ENCODE measurements around the gene CCDC188.

Gene CCDC188

DNA sequence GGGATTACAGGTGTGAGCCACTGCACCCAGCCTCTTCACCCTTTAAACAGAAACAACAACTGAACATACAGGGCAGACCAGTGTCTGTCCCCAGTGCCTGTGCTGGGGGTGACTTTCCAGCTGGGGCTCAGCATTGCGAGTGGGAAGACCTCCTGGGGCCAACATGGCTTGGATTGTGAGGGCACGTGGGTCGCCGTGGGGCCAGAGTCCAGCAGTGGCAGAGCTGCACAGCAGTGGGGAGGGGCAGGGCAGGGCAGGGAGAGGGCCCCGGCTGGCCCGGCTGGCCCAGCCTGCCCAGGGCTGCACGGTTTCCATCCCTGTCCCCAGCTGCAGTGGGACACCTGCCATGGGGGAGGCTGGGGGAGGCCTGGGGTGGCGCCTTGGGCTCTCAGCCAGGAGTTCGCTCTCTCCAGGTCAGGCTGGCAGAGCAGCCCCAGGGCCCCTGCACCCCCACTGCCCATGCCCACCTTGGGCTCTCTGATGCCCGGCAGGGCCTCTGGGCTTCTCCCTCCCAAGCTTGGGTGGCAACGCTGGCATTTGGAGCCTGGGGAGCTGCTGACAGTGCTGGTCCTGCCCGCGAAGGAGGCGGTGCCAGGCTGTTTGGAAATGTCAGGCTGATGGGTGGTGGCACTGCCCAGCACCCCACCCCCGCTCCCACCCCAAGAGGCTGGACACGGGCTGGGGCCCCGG is 30.5 kb upstream of the CCDC188 start:
- no peaks in the 10 kb centered on the region for H3K4me1 Mint-ChIP-seq
- H3K27me3 Mint-ChIP-seq = no peaks in the 10 kb centered on the region
- no peak overlapping the region for H3K27ac Mint-ChIP-seq (ENCODE audit: low read depth)
- DNase-seq (ENCODE audit: low spot score in 2 of 2) (no peak), ATAC-seq (replicated peaks; ENCODE audit: extremely low read depth, poor library complexity, severe bottlenecking) (no peak)
- no peaks in the 10 kb centered on the region for H3K9me3 Mint-ChIP-seq
- no peak overlapping the region for H3K4me3 Mint-ChIP-seq
- no peaks in the 10 kb centered on the region for H3K36me3 Mint-ChIP-seq (ENCODE audit: insufficient read depth)

DNA sequence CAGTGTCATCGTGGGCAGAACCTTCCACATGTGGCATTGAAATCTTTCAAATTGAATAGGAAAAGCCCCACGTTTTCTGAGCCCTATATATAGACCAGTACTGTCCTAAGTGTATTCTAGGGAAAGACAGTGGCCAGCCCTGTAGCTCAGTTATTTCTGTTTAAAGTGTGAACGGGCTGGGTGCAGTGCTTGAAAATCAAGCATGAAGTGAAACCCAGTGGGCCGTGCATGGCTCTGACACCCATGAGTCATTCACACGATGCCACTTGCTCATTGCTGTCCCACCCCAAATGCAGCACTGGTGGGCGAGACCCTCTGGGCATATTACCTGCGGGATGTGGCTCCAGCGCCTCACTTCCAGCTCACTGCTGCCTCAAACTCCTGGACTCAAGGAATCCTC is 29.8 kb upstream of the CCDC188 start:
- DNase-seq (ENCODE audit: low spot score in 2 of 2) (no peak), ATAC-seq (replicated peaks; ENCODE audit: extremely low read depth, poor library complexity, severe bottlenecking) (no peak)
- no peaks in the 10 kb centered on the region for H3K27me3 Mint-ChIP-seq
- no peak overlapping the region for H3K4me3 Mint-ChIP-seq
- H3K36me3 Mint-ChIP-seq (ENCODE audit: insufficient read depth) = no peaks in the 10 kb centered on the region
- H3K9me3 Mint-ChIP-seq = no peaks in the 10 kb centered on the region
- no peaks in the 10 kb centered on the region for H3K4me1 Mint-ChIP-seq
- H3K27ac Mint-ChIP-seq (ENCODE audit: low read depth) = no peak overlapping the region

DNA sequence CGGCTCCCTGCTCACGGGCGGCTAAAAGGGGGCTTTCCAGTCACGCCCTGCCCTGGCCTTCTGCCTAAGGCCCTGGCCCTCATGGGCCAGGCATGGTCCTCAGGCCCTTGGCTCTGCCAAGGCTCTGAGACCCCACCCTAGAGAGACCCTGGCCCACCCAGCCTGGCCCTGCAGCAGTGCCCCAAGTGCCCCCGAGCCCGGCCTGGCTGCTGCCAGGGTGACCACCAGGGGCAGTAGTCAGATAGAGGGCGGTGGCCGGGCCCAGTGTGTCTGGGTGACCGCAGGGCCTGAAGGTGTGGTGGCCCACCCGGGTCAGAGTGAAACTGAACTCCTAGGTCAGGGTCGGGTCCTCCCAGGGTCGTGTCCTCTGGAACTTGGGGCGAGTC is 29.4 kb upstream of the CCDC188 start:
- ATAC-seq (replicated peaks; ENCODE audit: extremely low read depth, poor library complexity, severe bottlenecking) = no peak
- H3K9me3 Mint-ChIP-seq = no peaks in the 10 kb centered on the region
- H3K36me3 Mint-ChIP-seq (ENCODE audit: insufficient read depth) = no peaks in the 10 kb centered on the region
- DNase-seq (ENCODE audit: low spot score in 2 of 2) = no peak
- H3K4me3 Mint-ChIP-seq = no peak overlapping the region
- H3K27ac Mint-ChIP-seq (ENCODE audit: low read depth) = no peak overlapping the region
- no peaks in the 10 kb centered on the region for H3K4me1 Mint-ChIP-seq
- no peaks in the 10 kb centered on the region for H3K27me3 Mint-ChIP-seq

DNA sequence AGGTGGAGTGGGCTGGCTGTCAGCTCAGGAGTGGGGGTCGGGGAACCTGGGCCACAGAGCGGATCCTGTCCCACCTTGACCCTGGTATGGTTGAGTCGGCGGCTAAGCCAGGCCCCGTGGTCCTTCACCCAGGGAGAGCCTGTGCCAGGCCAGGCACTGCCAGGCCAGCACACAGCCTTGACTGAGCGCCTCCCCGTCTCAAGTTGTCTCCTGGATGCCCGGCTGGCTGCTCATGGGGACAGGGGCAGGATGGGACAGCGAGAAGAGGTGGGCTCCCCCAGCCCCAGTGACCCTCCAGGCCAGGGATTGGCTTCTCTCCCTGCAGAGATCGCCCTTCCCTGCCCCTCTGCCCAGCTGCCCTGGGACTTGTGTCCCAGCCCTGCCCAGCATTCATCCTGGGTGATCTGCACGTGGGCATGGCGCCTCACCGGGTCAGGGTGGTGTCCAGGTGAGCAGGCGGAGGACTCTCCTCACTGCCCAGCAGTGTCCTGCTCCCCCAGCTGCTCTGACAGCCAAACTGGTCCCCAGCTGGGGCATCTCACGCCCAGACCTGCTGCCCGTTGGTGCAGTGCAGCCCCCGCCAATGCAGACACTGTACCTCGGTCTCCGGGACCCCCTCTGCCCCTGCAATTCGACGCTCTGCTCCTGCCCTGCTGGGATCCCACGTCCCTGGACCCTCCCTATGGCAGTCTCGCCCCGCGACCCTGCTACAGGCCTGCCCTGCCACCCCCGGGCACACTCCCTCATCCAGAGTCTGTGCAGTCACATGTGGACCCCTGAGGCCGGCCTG is 28.8 kb upstream of the CCDC188 start:
- no peaks in the 10 kb centered on the region for H3K27me3 Mint-ChIP-seq
- no peak overlapping the region for H3K27ac Mint-ChIP-seq (ENCODE audit: low read depth)
- H3K4me3 Mint-ChIP-seq = no peak overlapping the region
- no peak for ATAC-seq (replicated peaks; ENCODE audit: extremely low read depth, poor library complexity, severe bottlenecking)
- no peaks in the 10 kb centered on the region for H3K36me3 Mint-ChIP-seq (ENCODE audit: insufficient read depth)
- DNase-seq (ENCODE audit: low spot score in 2 of 2) = no peak
- no peaks in the 10 kb centered on the region for H3K9me3 Mint-ChIP-seq
- H3K4me1 Mint-ChIP-seq = no peaks in the 10 kb centered on the region

DNA sequence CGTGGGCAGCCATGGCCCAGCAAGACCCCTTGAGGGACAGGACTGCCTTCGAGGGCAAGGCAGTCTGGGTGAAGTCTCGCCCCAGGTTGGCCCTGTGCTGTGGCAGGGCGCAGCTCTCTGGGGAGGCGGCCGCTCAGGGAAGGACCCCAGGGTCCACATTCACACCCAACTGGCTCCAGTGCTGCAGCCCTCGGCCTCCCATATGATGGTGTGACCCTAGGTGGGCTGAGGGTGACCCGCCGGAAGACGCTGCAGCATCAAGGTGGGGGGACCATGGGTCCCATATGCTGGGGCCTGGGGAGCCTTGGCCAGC is 28.0 kb upstream of the CCDC188 start:
- Mint-ChIP-seq H3K27ac (ENCODE audit: low read depth) (no peak overlapping the region), H3K36me3 (ENCODE audit: insufficient read depth) (no peaks in the 10 kb centered on the region), H3K9me3 (no peaks in the 10 kb centered on the region), H3K4me1 (no peaks in the 10 kb centered on the region), H3K4me3 (no peak overlapping the region), H3K27me3 (no peaks in the 10 kb centered on the region)
- no peak for ATAC-seq (replicated peaks; ENCODE audit: extremely low read depth, poor library complexity, severe bottlenecking)
- no peak for DNase-seq (ENCODE audit: low spot score in 2 of 2)

DNA sequence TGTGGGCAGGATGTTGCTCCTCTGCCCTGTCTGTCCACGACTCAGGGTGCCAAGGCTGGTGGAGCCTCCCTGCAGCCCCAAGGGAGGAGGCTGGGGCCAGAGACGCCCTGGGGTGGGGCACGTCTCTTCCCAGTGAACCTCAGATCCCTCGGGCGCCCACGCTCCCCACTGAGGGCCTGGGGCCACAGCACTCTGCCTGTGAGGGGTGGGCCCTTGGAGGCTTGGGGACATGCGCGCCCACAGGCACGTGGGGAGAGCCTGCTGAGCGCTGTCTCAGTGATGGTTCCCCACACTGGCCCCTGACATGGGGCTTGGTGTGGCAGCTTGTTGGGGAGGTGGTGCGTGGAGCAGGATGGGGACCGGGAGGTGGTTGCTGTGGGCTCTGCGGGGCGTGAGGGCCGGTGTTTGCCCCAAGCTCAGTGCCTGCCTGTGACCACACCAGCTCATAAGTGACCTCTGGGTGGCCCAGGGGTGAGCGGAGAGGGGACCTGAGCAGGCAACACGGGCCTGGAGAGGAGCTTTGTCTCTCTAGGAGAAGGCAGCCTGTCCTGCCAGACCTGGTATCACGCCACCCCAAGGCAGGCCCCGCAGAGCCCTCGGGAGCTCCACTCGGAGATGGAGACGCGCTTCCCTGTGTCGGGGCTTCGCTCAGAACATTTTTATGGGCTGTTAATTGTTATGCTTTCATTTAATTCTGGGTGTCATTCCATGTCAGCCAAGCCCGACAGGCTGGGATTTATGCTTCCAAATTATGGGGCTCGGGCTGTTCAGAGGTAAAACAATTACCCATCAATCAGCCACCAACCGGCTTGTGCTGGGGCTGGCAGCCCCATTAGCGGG is 27.4 kb upstream of the CCDC188 start:
- no peak overlapping the region for H3K27ac Mint-ChIP-seq (ENCODE audit: low read depth)
- no peaks in the 10 kb centered on the region for H3K9me3 Mint-ChIP-seq
- H3K4me1 Mint-ChIP-seq = no peaks in the 10 kb centered on the region
- no peaks in the 10 kb centered on the region for H3K27me3 Mint-ChIP-seq
- no peak overlapping the region for H3K4me3 Mint-ChIP-seq
- no peak for ATAC-seq (replicated peaks; ENCODE audit: extremely low read depth, poor library complexity, severe bottlenecking)
- H3K36me3 Mint-ChIP-seq (ENCODE audit: insufficient read depth) = no peaks in the 10 kb centered on the region
- no peak for DNase-seq (ENCODE audit: low spot score in 2 of 2)

DNA sequence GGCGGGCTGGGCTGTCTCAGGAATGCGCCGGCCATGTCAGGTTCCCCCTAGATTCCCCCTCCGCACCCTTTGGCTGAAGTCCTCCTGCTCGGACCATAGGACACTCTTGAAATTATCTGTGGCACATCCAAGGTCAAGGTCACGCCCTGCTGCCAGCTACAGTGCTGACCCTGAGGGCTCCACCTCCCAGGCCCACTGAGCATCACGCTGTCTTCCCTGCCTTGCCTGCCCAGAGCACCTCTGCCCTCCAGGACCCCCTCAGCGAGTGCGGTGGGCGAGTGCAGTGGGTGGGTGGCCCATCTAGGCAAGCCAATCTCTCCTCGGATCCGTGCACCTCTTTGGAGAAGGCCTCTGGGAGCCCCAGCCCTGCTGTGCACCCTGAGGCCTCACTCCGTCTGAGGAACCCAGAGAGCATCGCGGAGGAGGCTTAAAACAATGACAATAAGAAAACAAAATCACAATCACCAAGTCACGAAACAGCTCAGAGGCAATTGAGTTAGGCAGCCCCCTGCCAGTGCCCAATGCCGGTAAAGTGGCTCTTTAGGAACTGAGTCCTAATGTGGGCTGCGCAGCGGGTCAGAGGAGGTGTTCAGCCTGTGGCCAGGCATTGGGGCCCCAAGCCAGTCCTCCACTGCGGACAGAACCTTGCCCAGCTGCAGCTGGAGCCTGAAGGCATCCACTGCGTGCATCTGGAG is 26.5 kb upstream of the CCDC188 start:
- H3K9me3 Mint-ChIP-seq = no peaks in the 10 kb centered on the region

DNA sequence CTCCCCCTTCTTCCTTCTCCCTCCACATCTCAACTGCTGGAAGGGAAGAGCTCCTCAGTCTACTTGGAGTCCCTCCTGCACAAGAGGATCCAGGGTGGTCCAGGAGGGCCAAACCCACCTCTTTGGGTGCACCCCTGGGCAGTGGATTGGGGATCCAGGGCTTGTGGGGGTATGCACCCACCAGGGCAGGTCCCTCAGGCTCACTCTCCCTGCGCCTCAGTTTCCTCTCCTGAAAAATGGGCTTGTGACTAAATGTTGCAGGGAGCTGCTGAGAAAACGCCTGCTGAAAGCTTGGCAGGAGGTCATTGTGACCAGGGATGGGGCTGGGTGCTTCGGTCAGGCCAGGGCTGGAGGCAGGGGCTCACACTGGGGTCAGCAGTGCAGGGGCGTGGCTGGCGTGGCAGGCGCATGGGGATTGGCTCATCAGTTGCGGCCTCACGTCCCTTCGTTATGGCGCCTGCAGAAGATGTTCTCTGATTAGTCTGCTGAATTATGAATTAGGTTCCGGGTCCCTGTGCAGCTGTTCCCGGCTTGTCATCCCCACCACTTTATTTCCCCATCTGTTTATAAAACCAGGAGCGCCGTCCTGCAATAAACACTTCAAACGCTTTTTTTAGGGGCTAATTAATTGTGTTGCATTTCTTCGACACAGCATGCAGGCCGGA is 25.7 kb upstream of the CCDC188 start:
- no peak for DNase-seq (ENCODE audit: low spot score in 2 of 2)
- Mint-ChIP-seq H3K4me1 (no peaks in the 10 kb centered on the region), H3K4me3 (no peak overlapping the region), H3K27ac (ENCODE audit: low read depth) (no peak overlapping the region), H3K9me3 (no peaks in the 10 kb centered on the region), H3K27me3 (no peaks in the 10 kb centered on the region), H3K36me3 (ENCODE audit: insufficient read depth) (no peaks in the 10 kb centered on the region)
- no peak for ATAC-seq (replicated peaks; ENCODE audit: extremely low read depth, poor library complexity, severe bottlenecking)

More for the DNA sequence above, 26.5 kb upstream of the CCDC188 start:
- no peak overlapping the region for H3K27ac Mint-ChIP-seq (ENCODE audit: low read depth)
- no peaks in the 10 kb centered on the region for H3K4me1 Mint-ChIP-seq
- no peak for DNase-seq (ENCODE audit: low spot score in 2 of 2)
- no peak overlapping the region for H3K4me3 Mint-ChIP-seq
- H3K36me3 Mint-ChIP-seq (ENCODE audit: insufficient read depth) = no peaks in the 10 kb centered on the region
- no peak for ATAC-seq (replicated peaks; ENCODE audit: extremely low read depth, poor library complexity, severe bottlenecking)
- no peaks in the 10 kb centered on the region for H3K27me3 Mint-ChIP-seq

DNA sequence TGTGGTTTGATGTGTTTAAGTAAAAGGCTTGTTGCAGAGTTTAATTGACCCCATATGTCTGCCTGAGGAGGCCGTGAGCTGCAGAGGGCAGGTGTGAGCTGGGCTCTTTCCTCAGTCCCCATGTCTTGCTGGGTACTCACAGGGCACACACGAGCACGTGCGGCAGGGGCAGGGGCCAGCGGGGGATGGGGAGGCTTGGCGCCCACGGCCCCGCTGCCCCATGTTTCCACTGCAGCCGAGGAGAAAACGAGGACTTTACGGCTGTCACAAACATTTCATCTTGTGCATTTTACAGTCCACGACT is 24.7 kb upstream of the CCDC188 start:
- DNase-seq (ENCODE audit: low spot score in 2 of 2) (no peak), ATAC-seq (replicated peaks; ENCODE audit: extremely low read depth, poor library complexity, severe bottlenecking) (no peak)
- H3K27me3 Mint-ChIP-seq = peaks cover 4% of the 10 kb centered on the region
- no peak overlapping the region for H3K27ac Mint-ChIP-seq (ENCODE audit: low read depth)
- H3K4me3 Mint-ChIP-seq = no peak overlapping the region
- H3K4me1 Mint-ChIP-seq = no peaks in the 10 kb centered on the region
- H3K9me3 Mint-ChIP-seq = no peaks in the 10 kb centered on the region
- no peaks in the 10 kb centered on the region for H3K36me3 Mint-ChIP-seq (ENCODE audit: insufficient read depth)

DNA sequence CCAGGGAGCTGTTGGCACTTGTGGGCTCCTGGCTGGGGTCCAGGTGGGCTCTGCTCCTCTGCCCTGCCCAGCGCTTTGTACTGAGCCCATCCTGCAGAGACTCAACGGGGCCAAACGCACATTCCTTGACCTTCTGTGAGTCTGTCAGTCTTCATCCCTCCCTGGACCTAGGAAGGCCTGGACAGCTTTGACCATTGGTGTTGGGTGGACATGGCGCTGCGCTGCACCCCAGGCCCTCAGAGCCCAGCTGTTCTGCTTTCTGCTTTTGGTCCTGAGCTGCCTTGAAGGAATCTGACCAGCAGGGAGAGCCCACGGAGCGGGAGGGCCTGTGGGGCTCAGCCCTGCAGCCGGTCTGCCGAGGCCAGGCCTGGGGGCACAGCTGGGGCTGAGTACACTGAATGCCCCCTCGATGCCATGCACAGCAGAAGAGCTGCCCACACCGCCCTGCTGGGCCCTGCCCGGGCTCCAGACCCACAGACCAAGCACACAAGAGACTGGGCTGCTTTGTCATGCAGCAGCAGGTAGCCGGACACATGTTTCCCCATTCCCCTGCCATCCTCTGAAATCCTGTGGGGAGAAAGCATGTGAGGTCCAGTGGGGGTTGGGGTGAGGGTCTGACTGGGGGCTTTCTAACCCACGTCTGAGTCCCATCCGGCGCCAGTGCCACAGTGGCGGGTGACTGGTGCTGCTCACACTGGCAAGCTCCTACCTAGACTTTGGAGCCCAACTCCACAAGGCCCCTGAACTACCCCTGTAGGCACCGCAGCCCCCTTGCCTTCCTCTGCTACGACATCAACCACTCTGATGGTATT is 24.1 kb upstream of the CCDC188 start:
- no peak overlapping the region for H3K4me3 Mint-ChIP-seq
- H3K27ac Mint-ChIP-seq (ENCODE audit: low read depth) = no peak overlapping the region
- no peaks in the 10 kb centered on the region for H3K9me3 Mint-ChIP-seq
- no peaks in the 10 kb centered on the region for H3K4me1 Mint-ChIP-seq
- no peak for DNase-seq (ENCODE audit: low spot score in 2 of 2)
- no peaks in the 10 kb centered on the region for H3K36me3 Mint-ChIP-seq (ENCODE audit: insufficient read depth)
- H3K27me3 Mint-ChIP-seq = peaks cover 10% of the 10 kb centered on the region
- ATAC-seq (replicated peaks; ENCODE audit: extremely low read depth, poor library complexity, severe bottlenecking) = no peak

DNA sequence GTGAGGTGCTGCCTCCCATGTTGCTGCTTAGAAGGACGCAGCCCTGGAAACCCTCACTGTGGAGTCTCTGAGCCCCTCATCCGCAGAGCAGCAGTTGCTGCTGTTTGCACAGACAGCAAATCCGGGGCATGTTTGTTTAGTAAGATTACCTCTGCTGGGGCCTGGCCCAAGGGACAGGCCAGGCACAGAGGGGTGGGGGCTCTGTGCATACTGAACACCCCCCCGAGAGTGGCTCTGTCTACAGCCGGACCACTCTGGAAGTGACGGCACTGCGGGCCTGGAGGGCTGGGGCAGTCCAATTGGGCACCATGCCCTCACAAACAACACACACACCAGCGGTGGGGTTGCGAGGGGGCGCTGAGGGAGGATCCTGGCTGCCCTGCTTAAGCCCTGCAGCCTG is 22.9 kb upstream of the CCDC188 start:
- H3K27ac Mint-ChIP-seq (ENCODE audit: low read depth) = no peak overlapping the region
- H3K27me3 Mint-ChIP-seq = peaks cover 10% of the 10 kb centered on the region
- no peaks in the 10 kb centered on the region for H3K9me3 Mint-ChIP-seq
- H3K4me3 Mint-ChIP-seq = no peak overlapping the region
- DNase-seq (ENCODE audit: low spot score in 2 of 2) = no peak
- no peaks in the 10 kb centered on the region for H3K36me3 Mint-ChIP-seq (ENCODE audit: insufficient read depth)
- ATAC-seq (replicated peaks; ENCODE audit: extremely low read depth, poor library complexity, severe bottlenecking) = no peak
- H3K4me1 Mint-ChIP-seq = no peaks in the 10 kb centered on the region

DNA sequence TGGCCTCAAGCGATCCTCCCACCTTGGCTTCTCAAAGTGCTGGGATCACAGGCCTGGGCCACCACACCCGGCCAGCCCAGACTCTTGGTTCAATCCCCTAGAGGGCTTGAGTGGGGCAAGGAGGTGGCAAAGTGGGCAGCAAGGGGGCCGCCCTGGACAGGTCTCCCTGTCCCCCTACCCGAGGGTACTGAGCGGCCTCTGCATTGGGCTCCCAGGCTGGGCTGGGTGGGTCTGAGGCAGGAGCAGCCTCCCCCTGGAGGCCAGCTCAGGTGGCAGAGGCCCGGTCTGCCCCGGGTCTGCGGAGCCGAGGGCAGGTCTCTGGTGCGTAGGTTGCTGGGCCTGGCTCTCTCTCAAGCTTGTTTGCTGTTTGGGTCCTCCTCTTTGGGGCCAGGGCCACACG is 22.4 kb upstream of the CCDC188 start:
- H3K4me3 Mint-ChIP-seq = no peak overlapping the region
- no peaks in the 10 kb centered on the region for H3K4me1 Mint-ChIP-seq
- no peak for DNase-seq (ENCODE audit: low spot score in 2 of 2)
- no peaks in the 10 kb centered on the region for H3K36me3 Mint-ChIP-seq (ENCODE audit: insufficient read depth)
- H3K27ac Mint-ChIP-seq (ENCODE audit: low read depth) = no peak overlapping the region
- ATAC-seq (replicated peaks; ENCODE audit: extremely low read depth, poor library complexity, severe bottlenecking) = no peak
- no peaks in the 10 kb centered on the region for H3K9me3 Mint-ChIP-seq
- H3K27me3 Mint-ChIP-seq = peaks cover 10% of the 10 kb centered on the region

Measured in central memory CD8-positive, alpha-beta T cell (primary cell).